GM12875 (cell line): Measurements from ENCODE around the gene SLC16A12.
"Not testable (repeated sequence)": the region's sequence is repeated elsewhere in the genome, so short reads cannot be mapped to it uniquely, and the experiment has no call there.

Source experiments
- H3K4me3 ChIP-seq: one replicate; pipeline ENCODE4 v1.5.1; 2011; ENCODE audit warnings: low read depth, low read length, control low read depth
- CTCF ChIP-seq: IDR thresholded peaks from 2 replicates; pipeline ENCODE4 v1.5.1; 2011; ENCODE audit warnings: low read depth, mild to moderate bottlenecking, control low read depth, inconsistent platforms, low read length, moderate library complexity, borderline replicate concordance; ENCODE audit not compliant: insufficient read depth

Gene SLC16A12

GRCh38 chr10:89398003-89398749 lies 137.2 kb downstream of the SLC16A12 start:
- TF ChIP-seq CTCF, result no peak
- no peak overlapping the region for H3K4me3 ChIP-seq

- no peak overlapping the region for H3K4me3 ChIP-seq
- no peak for TF ChIP-seq CTCF
Measured at GRCh38 chr10:89395141-89395540, 140.3 kb downstream of the SLC16A12 start.

GRCh38 chr10:89393898-89394297 lies 141.5 kb downstream of the SLC16A12 start:
- H3K4me3 ChIP-seq, result no peak overlapping the region
- no peak for TF ChIP-seq CTCF

- no peak for TF ChIP-seq CTCF
- H3K4me3 ChIP-seq, result peak overlapping the region; percentile 12
Measured at GRCh38 chr10:89392974-89393373, 142.4 kb downstream of the SLC16A12 start.

GRCh38 chr10:89391907-89392756 lies 143.3 kb downstream of the SLC16A12 start, which contains the start of gene IFIT1:
TSS of gene IFIT1 (plus strand) at chr10:89392623. CDS start at chr10:89392713, 90 bp downstream.
- TF ChIP-seq CTCF, result no peak
- peak within 1 kb of the TSS; percentile 37 for H3K4me3 ChIP-seq

- H3K4me3 ChIP-seq, result not testable (repeated sequence)
Measured at GRCh38 chr10:89391226-89391576, 144.2 kb downstream of the SLC16A12 start.

- no peak for TF ChIP-seq CTCF
- H3K4me3 ChIP-seq, result no peak overlapping the region
Measured at GRCh38 chr10:89390476-89391225, 144.7 kb downstream of the SLC16A12 start.
